D721Med (cell line): Measurements from ENCODE around the gene KCNK10.

Experiments used
- DNase-seq: peaks from one replicate; pipeline ENCODE4 v3.0.0; 2011; ENCODE audit warnings: low spot score; ENCODE audit not compliant: insufficient read length
- FAIRE-seq: peaks from 2 replicates; lab custom pipeline; 2011; peaks lifted over from hg19 to GRCh38; lab: Jason Lieb, UNC
- TF ChIP-seq, protein P1 (sequence below): IDR thresholded peaks from 2 replicates; pipeline ENCODE4 v1.5.1; 2012; ENCODE audit warnings: mild to moderate bottlenecking, control low read depth; ENCODE audit not compliant: insufficient read depth; ENCODE audit errors: missing control alignments

The KCNK10 gene

GRCh38 chr14:88327497-88327896, 4.4 kb upstream of the KCNK10 start:
- DNase-seq (peak; percentile 39), FAIRE-seq (peak; percentile 41)
- TF ChIP-seq, protein P1, sequence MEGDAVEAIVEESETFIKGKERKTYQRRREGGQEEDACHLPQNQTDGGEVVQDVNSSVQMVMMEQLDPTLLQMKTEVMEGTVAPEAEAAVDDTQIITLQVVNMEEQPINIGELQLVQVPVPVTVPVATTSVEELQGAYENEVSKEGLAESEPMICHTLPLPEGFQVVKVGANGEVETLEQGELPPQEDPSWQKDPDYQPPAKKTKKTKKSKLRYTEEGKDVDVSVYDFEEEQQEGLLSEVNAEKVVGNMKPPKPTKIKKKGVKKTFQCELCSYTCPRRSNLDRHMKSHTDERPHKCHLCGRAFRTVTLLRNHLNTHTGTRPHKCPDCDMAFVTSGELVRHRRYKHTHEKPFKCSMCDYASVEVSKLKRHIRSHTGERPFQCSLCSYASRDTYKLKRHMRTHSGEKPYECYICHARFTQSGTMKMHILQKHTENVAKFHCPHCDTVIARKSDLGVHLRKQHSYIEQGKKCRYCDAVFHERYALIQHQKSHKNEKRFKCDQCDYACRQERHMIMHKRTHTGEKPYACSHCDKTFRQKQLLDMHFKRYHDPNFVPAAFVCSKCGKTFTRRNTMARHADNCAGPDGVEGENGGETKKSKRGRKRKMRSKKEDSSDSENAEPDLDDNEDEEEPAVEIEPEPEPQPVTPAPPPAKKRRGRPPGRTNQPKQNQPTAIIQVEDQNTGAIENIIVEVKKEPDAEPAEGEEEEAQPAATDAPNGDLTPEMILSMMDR, result no peak

DNA sequence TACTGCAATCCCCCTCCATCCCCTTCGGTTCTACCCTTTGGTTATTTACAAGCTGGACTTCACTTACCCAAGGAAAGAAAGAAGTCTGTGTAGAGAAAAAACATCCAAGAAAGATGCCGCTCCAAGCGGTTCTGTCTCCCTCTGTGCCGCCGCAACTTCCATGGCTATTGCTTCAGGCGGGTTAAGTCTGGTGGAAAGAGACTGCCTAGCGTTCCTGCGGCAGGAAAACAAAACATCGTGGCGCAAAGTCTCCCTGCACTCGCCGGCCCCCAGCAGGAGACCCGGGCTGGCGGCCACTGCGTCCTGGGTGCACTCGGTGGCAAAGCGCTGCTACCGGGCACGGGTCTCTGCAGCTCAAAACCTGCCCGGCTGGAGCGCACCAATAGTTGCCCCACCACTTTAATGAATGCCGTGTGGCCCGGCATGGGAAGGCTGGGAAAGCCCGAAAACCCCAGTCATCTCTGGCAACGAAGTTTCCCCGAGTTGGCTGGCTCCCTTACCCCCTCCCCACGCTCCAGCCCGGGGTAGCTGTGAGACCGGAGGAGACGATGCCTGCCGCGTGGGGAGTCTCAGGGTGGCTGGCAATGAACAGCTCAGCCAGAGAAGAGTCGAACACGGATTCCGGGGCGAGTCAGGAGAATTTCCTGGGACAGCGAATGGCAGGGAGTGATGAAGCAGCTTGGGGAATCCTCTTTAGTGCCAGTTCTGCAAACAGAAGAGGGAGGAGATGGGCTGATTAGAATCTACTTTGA, 3.5 kb upstream of the KCNK10 start:
- FAIRE-seq, result no peak

GRCh38 chr14:88325883-88326282, 2.8 kb upstream of the KCNK10 start:
- DNase-seq (no peak), FAIRE-seq (no peak)
- TF ChIP-seq, protein P1, result no peak

More for the DNA sequence above, 3.5 kb upstream of the KCNK10 start:
- no peak for DNase-seq
- TF ChIP-seq, protein P1, result no peak

DNA sequence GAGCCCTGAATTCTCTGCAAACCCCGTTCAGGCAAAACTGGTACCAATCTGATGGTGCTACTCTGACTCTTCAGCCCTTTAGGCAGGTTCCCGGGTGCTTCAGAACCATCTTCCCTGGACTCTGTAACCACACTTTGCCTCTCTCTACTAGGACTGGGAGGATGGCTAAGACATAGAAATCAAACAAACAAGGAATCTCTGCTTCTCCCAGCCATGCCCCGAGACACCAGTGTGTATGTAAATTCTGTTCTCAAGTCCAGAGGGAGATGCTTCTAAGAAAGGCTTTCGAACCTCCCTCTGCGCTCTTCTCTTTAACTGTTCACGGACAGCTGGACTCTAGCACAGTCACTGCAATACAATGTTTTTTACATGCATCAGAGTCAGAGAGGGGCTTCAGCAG, 1.9 kb upstream of the KCNK10 start:
- no peak for FAIRE-seq
- no peak for DNase-seq
- TF ChIP-seq, protein P1, result no peak

- TF ChIP-seq, protein P1, result no peak
- DNase-seq (no peak), FAIRE-seq (no peak)
Measured at GRCh38 chr14:88324491-88324890, 1.4 kb upstream of the KCNK10 start.

GRCh38 chr14:88323523-88324199, 592 bp upstream of the KCNK10 start:
- FAIRE-seq (no peak), DNase-seq (peak; percentile 39)
- TF ChIP-seq, protein P1, result no peak
